AG04450 (cell line): ENCODE results near the gene MAP1LC3B. TPM values are rescaled to one million over a fixed set of nuclear protein-coding genes. Genes with fewer than 3 reads are reported as not detected.

ENCODE experiments used
- CTCF ChIA-PET: fragments of 300-600, 350-600 bp; formaldehyde crosslinking; extraction: SDS; loops from one replicate; lab custom pipeline; 2022; ENCODE audit warnings: antibody characterized with exemption, inconsistent platforms; lab: Charles Lee
- POLR2A ChIA-PET: fragments of 350-600 bp; formaldehyde crosslinking; extraction: SDS; loops from one replicate; lab custom pipeline; 2021; ENCODE audit warnings: antibody characterized with exemption, inconsistent platforms; lab: Yijun Ruan, JAX
- DNase-seq: peaks from one replicate; pipeline ENCODE4 v3.0.0-alpha.2; 2011; ENCODE audit warnings: low read depth, low spot score
- H3K27ac ChIP-seq: one replicate; pipeline ENCODE4 v1.5.1; 2012; ENCODE audit warnings: low read depth, low read length, control low read depth
- H3K27me3 ChIP-seq: one replicate; pipeline ENCODE4 v1.6.0; 2012; ENCODE audit warnings: low read length; ENCODE audit not compliant: control insufficient read depth, insufficient read depth
- H3K4me3 ChIP-seq: 2 replicates; pipeline ENCODE4 v1.5.1; 2011; ENCODE audit warnings: mild to moderate bottlenecking, low read depth, low read length, control low read depth
- H3K9me3 ChIP-seq: 2 replicates; pipeline ENCODE4 v1.5.1; 2012; ENCODE audit warnings: low read length; ENCODE audit not compliant: control insufficient read depth, insufficient read depth
- polyA plus RNA-seq: library from polyadenylated mRNA; depleted of rRNA; stranded (reverse); fragments of >200 nt; gene quantifications from 2 replicates; pipeline ENCODE4 v1.2.3, GENCODE V29; 2011
- TF ChIP-seq, protein P1 (sequence below): IDR thresholded peaks from 2 replicates; pipeline ENCODE4 v1.5.1; 2011; ENCODE audit warnings: low read depth, low read length, control low read depth, inconsistent platforms

The MAP1LC3B gene
- polyA plus RNA-seq, 1 experiment, result 70.1 TPM

DNA sequence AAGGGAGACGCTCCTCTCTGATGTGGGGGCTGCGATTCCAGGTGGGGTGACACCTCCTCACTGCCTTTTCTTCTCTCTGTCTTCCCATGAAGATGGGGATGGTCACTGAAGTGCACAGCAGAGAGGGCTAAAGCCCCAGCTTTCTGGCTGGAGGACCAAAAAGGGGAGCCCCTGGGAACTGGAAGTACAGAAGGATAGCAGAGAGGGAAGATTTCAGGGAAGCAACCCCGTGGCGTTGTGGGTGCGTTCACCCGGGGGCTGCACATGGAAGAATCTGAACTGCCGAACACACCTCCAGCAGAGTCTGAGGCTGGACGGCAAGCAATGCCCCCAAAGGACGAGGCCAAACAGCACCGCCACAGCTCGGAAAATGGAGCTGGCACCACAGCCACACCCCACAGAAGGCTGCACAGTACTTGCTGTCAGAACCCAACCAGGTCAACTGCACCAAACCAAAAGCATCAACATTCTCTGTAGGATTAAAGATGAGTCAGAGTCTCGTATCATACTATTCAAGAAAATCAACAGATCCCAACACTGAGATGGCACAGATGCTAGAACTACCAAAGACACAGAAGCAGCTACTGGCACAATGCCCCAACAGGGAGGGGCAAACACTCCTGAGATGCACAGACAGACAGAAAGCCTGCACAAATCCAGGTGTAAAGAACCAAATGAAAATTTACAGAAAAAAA, 49.9 kb downstream of the MAP1LC3B start:
- TF ChIP-seq, protein P1, sequence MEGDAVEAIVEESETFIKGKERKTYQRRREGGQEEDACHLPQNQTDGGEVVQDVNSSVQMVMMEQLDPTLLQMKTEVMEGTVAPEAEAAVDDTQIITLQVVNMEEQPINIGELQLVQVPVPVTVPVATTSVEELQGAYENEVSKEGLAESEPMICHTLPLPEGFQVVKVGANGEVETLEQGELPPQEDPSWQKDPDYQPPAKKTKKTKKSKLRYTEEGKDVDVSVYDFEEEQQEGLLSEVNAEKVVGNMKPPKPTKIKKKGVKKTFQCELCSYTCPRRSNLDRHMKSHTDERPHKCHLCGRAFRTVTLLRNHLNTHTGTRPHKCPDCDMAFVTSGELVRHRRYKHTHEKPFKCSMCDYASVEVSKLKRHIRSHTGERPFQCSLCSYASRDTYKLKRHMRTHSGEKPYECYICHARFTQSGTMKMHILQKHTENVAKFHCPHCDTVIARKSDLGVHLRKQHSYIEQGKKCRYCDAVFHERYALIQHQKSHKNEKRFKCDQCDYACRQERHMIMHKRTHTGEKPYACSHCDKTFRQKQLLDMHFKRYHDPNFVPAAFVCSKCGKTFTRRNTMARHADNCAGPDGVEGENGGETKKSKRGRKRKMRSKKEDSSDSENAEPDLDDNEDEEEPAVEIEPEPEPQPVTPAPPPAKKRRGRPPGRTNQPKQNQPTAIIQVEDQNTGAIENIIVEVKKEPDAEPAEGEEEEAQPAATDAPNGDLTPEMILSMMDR, result no peak
- Histone ChIP-seq H3K27ac (peak overlapping the region; percentile 31), H3K27me3 (no peaks in the 10 kb centered on the region), H3K9me3 (peaks cover 8% of the 10 kb centered on the region), H3K4me3 (no peak overlapping the region)
- ChIA-PET CTCF (interaction anchor here (1.1 kb wide), 1 partner anchor 47 kb away, joined by 3 read pairs; no protein-coding TSS in a partner anchor), POLR2A (interaction anchor here (0.6 to 1.2 kb wide), 2 partner anchors 16 to 25 kb away, joined by 3 to 4 read pairs; no protein-coding TSS in a partner anchor)
- DNase-seq, result no peak

DNA sequence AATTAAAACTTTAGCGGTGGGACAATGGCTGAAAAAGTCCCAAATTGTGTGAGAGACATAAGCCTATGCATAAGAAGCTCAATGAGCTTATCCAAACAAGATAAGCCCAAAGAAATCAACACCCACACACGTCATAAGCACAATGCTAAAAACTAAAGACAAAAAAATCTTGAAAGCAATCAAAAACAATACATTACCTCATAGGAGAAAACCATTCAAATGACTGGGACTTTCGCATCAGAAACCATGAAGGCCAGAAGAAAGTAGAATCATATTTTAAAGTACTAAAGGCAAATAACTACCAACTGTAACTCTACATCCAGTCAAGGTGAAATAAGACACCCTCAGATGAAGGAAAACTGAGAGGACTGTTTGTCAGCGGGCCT, 50.4 kb downstream of the MAP1LC3B start:
- TF ChIP-seq, protein P1, result no peak
- Histone ChIP-seq H3K9me3 (peaks cover 8% of the 10 kb centered on the region), H3K4me3 (no peak overlapping the region), H3K27ac (no peak overlapping the region), H3K27me3 (no peaks in the 10 kb centered on the region)
- ChIA-PET POLR2A (interaction anchor here (0.6 to 1.2 kb wide), 2 partner anchors 15 to 25 kb away, joined by 3 to 4 read pairs; no protein-coding TSS in a partner anchor), CTCF (interaction anchor here (1.1 kb wide), 1 partner anchor 48 kb away, joined by 3 read pairs; no protein-coding TSS in a partner anchor)
- no peak for DNase-seq

DNA sequence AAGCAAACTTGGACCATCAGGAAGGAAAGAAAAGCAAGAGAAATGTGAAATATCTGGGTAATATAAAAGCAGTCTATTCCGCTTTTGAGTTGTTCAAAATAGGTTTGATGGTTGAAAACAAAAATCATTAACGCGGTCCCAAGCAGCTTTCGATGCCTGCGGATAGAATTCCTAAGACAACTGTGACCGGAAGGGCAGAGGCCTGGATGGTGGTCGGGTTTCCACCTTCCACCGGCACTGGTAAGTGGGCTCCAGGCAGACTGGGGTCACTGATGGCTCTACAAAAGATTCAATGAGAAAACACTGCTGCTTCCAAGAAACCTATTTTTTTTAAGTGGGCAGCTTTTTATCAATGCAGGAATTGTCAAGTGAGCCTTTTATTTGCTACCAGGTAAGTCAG, 50.9 kb downstream of the MAP1LC3B start:
- ChIA-PET POLR2A (no interaction called here), CTCF (interaction anchor here (1.8 kb wide), 1 partner anchor 193 kb away, joined by 4 read pairs; no protein-coding TSS in a partner anchor)
- H3K27me3 ChIP-seq, result no peaks in the 10 kb centered on the region
- no peak overlapping the region for H3K27ac ChIP-seq
- peaks cover 8% of the 10 kb centered on the region for H3K9me3 ChIP-seq
- no peak for DNase-seq
- TF ChIP-seq, protein P1, result no peak
- no peak overlapping the region for H3K4me3 ChIP-seq

DNA sequence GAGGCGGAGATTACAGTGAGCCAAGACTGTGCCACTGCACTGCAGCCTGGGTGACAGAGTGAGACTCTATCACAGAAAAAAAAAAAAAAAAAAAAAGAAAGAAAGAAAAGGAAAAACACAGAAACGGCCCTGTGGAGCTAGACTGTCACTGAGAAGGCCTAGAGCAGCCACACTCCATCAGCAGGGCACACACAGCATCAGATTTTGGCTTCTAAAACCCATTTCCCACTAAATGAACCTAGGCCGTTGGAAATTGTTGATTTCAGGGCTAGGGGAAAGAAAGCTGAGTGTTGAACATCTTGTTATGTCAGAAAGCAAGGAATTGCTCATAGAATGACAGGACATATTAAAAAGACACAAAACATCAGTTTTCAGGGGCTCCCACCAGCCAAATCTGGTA, 51.8 kb downstream of the MAP1LC3B start:
- ChIA-PET POLR2A (no interaction called here), CTCF (interaction anchor here (1.8 kb wide), 1 partner anchor 192 kb away, joined by 4 read pairs; no protein-coding TSS in a partner anchor)
- Histone ChIP-seq H3K9me3 (peaks cover 10% of the 10 kb centered on the region), H3K4me3 (no peak overlapping the region), H3K27ac (no peak overlapping the region), H3K27me3 (no peaks in the 10 kb centered on the region)
- TF ChIP-seq, protein P1, result no peak
- DNase-seq, result no peak

DNA sequence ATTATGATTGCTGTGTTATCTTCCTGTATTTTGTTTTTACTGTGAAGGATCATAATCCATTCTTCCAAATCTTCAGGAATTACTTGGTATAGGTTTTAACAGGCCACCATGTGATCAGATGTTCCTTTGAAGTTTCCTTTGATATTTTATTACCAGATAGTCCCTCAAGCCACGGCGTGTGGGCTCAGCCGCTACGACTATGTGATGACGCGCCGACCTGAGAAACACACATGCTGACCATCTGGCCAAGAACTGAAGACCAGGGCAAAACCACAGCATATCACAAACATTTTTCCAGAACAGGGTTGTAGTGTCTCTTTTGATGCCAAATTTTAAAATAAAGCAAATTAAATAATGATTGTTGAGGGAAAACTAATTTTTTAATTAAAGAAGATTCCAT, 53.4 kb downstream of the MAP1LC3B start:
- no peaks in the 10 kb centered on the region for H3K27me3 ChIP-seq
- no peak for DNase-seq
- ChIA-PET POLR2A (no interaction called here), CTCF (no interaction called here)
- H3K27ac ChIP-seq, result no peak overlapping the region
- H3K9me3 ChIP-seq, result peaks cover 11% of the 10 kb centered on the region
- H3K4me3 ChIP-seq, result no peak overlapping the region
- TF ChIP-seq, protein P1, result no peak
